Measurements from ENCODE around the gene GLI1.

GLI1 gene

DNA sequence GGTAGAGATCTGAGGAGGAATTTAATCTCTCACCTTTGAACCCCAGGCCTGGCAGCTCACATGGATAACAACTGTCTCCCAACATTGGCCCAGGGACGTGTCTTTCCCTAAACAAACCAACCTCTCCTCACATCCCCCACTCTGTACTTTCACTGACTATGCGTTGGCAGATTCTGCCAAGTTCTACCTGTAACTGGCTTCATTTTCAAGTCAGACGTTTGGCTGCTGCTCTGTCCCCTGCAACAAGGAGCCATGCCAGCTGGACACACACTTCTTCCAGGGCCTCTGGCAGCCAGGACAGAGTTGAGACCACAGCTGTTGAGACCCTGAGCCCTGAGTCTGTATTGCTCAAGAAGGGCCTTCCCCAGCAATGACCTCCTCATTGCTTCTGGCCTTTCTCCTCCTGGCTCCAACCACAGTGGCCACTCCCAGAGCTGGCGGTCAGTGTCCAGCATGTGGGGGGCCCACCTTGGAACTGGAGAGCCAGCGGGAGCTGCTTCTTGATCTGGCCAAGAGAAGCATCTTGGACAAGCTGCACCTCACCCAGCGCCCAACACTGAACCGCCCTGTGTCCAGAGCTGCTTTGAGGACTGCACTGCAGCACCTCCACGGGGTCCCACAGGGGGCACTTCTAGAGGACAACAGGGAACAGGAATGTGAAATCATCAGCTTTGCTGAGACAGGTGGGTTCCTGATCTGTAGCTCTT is 24.9 kb upstream of the GLI1 start, which contains the start of gene INHBC:
Gene INHBC (plus strand): TSS at position 268 of the 707 bp plus-strand sequence. CDS start 103 bp downstream, at position 371.
- no peak for TF ChIP-seq GATA2 (IDR thresholded peaks at IDR 0.05; ENCODE audit: low read depth, low read length)
- no peak for TF ChIP-seq GATA3 (IDR thresholded peaks at IDR 0.05; ENCODE audit: low read depth, low read length)

DNA sequence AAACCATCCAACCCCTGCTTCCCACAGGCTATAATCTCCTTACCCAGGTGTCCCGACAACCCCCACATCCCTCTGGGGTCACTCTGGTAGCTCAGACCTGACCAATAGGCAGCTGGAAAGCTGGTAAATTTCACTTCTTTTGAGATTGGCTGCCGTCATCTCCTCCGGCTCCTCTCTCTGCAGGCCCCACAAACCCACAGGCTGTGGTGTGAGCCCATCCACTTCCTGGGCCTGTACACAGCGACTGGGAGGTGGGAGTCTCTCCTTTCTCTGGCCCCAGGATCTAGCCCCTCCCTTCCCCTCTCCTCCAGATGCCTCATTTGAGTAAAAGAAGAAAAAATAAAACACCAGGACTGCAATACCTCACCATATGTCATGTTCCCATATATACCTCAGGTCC is 24.3 kb upstream of the GLI1 start:
- TF ChIP-seq GATA2 (IDR thresholded peaks at IDR 0.05; ENCODE audit: low read depth, low read length) (no peak), GATA3 (IDR thresholded peaks at IDR 0.05; ENCODE audit: low read depth, low read length) (no peak)

DNA sequence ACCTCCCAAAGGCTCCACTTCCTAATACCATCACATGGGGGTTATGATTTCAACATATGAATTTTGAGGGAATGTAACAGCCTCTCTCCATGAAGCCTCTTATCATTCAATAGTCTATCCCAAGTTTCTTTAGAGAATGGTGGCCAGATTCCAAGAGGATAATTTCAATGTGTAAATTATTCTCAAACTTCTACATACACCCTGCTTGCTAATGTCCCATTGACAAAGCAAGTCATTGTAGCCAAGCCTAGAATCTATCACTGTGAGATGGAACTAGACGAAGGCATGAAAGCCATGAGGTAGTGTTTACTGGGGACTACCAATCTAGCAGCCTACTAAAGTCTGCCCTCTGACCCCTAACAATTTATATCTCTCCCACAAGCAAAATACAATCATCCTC is 21.2 kb upstream of the GLI1 start:
- TF ChIP-seq GATA2 (IDR thresholded peaks at IDR 0.05; ENCODE audit: low read depth, low read length) (no peak), GATA3 (IDR thresholded peaks at IDR 0.05; ENCODE audit: low read depth, low read length) (no peak)

DNA sequence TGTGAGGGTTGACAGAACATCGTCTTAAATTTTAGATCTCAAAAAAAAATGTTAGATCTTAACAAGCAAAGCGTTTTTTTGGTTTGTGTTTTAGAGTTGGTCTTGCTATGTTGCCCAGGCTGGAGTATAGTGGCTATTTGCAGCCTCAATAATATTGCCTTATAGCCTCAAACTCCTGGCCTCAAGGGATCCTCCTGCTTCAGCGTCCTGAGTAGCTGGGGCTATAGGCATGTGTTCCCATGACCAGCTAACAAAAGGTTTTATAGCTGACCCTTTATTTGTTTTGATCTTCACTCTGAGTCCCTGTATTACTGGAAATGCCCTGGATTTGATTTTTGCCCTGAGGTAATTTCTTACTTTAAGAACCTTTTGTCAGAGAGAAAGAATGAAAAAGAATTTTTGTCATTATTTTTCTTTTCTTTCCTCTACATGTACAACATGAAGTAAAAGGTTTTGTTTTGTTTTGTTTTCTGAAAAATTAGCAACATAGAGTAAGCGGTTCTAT is 19.8 kb upstream of the GLI1 start:
- TF ChIP-seq GATA2 (IDR thresholded peaks at IDR 0.05; ENCODE audit: low read depth, low read length) (no peak), GATA3 (IDR thresholded peaks at IDR 0.05; ENCODE audit: low read depth, low read length) (no peak)

DNA sequence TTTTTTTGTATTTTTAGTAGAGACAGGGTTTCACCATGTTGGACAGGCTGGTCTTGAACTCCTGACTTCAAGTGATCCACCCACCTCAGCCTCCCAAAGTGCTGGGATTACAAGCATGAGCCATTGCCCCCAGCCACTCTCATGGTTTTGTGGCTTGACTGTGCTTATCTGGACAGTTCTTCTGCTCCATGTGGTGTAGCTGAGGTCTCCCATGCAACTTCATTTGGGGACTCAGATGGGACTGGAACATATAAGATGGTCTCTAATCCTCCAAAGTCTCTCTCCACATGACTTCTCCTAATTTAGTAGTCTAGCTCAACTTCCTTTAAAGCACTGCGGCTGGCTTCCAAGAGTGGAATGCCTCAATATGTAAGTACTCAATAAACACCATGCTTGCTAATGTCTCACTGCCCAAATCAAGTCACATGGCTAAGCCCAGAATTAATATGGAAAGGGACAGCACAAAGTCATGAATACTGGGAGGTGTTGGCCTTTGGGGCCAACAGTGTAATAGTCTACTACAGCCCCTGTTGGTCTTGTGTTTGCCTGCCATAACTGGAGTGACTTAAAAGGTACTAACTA is 17.6 kb upstream of the GLI1 start:
- TF ChIP-seq GATA2 (IDR thresholded peaks at IDR 0.05; ENCODE audit: low read depth, low read length): no peak
- no peak for TF ChIP-seq GATA3 (IDR thresholded peaks at IDR 0.05; ENCODE audit: low read depth, low read length)

DNA sequence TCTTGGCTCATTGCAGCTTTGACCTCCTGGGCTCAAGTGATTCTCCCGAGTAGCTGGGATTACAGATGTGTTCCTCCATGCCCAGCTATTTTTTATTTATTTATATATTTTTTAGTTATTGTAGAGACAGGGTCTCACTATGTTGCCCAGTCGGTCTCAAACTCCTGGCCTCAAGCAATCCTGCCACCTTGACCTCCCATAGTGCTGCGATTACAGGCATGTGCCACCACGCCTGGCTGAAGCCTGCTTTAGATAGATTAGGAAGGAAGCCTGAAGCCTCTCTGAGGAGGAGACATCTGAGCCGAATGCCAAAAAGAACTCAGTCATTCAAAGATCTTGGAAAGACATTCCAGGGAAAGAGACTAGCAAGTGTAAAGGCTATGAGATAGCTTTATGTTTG is 14.8 kb upstream of the GLI1 start:
- TF ChIP-seq GATA2 (IDR thresholded peaks at IDR 0.05; ENCODE audit: low read depth, low read length) (no peak), GATA3 (IDR thresholded peaks at IDR 0.05; ENCODE audit: low read depth, low read length) (no peak)

DNA sequence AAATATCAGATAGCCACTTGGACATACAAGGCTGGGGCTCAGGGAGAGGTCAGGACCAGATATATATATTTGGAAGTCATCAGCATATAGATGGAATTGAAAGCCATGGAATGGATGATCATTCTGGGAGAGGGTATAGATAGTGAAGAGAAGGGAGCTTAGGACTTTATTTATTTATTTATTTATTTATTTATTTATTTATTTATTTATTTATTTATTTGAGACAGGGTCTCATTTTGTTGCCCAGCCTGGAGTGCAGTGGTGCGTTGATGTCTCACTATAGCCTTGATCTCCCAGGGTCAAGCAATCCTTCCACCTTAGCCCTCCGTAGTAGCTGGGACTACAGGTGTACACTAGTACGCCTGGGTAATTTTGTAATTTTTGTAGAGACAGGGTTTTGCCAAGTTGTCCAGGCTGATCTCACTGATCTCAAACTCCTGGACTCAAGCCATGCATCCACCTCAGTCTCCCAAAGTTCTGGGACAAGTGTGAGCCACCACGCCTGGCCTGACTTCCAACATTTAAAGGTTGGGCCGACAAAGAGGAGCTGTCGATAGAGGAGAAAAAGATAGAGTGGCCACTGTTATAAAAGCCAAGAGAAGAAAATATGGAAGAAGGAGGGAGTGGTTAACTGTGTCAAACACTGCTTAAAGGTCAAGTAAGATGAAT is 13.2 kb upstream of the GLI1 start:
- TF ChIP-seq GATA3 (IDR thresholded peaks at IDR 0.05; ENCODE audit: low read depth, low read length): no peak
- no peak for TF ChIP-seq GATA2 (IDR thresholded peaks at IDR 0.05; ENCODE audit: low read depth, low read length)

DNA sequence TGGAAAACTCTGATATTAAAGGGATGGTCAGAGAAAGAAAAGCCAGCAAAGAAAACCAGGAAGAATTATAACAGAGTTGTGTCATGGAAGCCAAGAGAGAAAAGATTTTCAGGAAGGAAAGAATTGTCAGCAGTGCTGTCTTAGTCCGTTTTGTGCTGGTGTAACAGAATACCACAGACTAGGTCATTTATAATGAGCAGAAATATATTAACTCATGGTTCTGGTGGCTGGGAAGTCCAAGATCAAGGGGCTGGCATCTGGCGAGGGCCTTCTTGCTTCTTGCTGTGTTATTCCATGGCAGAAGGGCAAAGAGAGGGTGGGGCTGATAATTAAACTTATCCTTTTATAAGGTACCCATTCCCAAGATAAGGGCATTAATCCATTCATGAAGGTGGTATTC is 10.9 kb upstream of the GLI1 start:
- TF ChIP-seq GATA3 (IDR thresholded peaks at IDR 0.05; ENCODE audit: low read depth, low read length): no peak
- TF ChIP-seq GATA2 (IDR thresholded peaks at IDR 0.05; ENCODE audit: low read depth, low read length): no peak

DNA sequence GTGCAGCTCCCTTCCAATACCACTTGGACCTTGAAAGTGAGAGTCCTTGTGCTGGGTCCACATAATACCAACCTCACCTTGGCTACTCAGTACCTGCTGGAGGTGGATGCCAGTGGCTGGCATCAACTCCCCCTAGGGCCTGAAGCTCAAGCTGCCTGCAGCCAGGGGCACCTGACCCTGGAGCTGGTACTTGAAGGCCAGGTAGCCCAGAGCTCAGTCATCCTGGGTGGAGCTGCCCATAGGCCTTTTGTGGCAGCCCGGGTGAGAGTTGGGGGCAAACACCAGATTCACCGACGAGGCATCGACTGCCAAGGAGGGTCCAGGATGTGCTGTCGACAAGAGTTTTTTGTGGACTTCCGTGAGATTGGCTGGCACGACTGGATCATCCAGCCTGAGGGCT is 10.2 kb upstream of the GLI1 start:
- no peak for TF ChIP-seq GATA3 (IDR thresholded peaks at IDR 0.05; ENCODE audit: low read depth, low read length)
- no peak for TF ChIP-seq GATA2 (IDR thresholded peaks at IDR 0.05; ENCODE audit: low read depth, low read length)

DNA sequence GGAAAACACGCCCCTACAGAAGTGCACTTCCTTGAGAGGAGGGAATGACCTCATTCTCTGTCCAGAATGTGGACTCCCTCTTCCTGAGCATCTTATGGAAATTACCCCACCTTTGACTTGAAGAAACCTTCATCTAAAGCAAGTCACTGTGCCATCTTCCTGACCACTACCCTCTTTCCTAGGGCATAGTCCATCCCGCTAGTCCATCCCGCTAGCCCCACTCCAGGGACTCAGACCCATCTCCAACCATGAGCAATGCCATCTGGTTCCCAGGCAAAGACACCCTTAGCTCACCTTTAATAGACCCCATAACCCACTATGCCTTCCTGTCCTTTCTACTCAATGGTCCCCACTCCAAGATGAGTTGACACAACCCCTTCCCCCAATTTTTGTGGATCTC is 9.5 kb upstream of the GLI1 start:
- no peak for TF ChIP-seq GATA2 (IDR thresholded peaks at IDR 0.05; ENCODE audit: low read depth, low read length)
- TF ChIP-seq GATA3 (IDR thresholded peaks at IDR 0.05; ENCODE audit: low read depth, low read length): no peak

DNA sequence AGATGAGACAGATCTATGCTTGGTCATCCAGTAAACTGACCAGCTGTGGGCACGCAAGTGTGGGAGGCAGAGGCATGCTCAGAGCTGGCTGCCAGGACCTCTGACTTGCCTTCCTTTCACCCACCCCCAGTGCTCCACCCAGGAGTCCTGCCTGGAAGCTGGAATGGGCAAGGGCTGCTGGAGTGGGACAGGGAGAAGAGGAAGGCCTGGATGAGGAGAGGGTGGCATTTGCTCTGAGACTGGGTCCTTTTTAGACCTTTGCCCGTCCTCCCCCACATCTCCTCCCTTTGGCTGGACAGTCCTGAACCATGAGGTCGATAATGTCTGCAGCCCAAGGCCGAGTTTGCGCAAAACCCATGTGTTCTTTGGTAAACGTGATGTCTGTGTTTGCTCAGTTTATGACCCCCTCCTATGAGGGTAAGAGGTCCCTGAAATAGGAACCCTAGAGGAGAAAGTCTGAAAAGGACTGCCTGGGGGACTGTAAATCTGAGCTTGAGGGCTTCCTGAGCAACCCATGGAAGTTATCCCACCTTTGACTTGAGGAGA is 8.3 kb upstream of the GLI1 start:
- no peak for TF ChIP-seq GATA3 (IDR thresholded peaks at IDR 0.05; ENCODE audit: low read depth, low read length)
- no peak for TF ChIP-seq GATA2 (IDR thresholded peaks at IDR 0.05; ENCODE audit: low read depth, low read length)

DNA sequence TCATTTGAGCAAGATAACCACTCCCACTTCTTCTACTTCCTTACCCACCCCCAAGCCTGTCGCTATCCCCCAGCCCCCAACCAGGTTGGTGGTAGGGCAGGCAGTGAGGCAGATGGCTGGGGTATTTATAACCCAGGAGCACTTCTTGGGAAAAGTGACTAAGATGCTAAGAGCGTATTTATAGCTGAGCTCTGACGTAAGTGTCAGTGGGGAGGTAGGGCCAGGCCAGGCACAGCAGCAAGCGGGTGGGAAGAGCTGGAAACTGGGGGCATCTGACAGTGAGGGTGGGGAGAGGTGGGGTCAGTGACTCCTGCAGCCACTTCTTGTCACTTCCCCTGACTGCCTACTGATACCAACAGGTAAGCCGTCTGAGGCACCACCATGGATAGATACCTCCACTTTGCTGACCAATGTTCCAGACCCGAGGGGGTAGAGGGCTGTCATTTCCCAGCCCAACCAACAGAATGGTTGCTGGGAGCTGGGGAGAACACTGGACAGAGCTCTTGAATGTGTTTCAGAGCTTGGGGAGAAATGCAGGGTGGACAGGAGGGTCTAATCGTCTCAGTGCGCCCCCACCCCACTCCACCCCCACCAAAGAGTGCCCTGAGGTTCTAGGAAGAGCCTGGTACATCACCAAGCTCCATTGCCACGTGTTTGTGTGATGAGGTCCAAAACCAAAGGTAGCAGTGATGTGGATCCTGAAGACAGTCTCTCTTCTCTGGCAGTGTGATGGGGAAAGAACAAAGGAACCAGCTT is 7.2 kb upstream of the GLI1 start:
- TF ChIP-seq GATA2 (IDR thresholded peaks at IDR 0.05; ENCODE audit: low read depth, low read length) (no peak), GATA3 (IDR thresholded peaks at IDR 0.05; ENCODE audit: low read depth, low read length) (no peak)

DNA sequence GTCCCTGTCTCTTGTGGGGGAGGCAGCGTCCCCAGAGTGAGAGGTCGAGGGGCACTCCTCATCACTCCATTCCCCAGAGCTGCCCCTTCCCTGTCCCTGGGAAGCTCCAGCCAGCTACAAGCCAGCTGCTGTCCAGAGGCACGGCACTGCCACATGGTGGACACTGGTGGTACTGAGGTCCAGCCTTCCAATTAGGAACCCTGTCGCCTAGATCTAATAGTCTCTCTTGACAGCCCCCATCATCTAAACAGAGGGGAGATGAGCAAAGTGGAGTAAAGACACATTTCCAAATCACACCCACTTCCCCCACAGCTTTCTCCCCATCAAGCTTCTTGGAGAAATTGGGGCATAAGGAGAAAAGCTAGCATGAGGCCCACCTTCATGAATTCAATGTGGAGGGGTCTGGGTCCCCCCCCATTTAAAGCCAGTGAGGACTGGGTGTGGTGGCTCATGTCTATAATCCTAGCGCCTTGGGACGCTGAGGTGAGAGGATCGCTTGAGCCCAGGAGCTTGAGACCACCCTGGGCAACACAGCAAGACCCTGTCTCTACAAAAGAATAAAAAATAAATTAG is 6.6 kb upstream of the GLI1 start:
- TF ChIP-seq GATA3 (IDR thresholded peaks at IDR 0.05; ENCODE audit: low read depth, low read length): no peak
- no peak for TF ChIP-seq GATA2 (IDR thresholded peaks at IDR 0.05; ENCODE audit: low read depth, low read length)

DNA sequence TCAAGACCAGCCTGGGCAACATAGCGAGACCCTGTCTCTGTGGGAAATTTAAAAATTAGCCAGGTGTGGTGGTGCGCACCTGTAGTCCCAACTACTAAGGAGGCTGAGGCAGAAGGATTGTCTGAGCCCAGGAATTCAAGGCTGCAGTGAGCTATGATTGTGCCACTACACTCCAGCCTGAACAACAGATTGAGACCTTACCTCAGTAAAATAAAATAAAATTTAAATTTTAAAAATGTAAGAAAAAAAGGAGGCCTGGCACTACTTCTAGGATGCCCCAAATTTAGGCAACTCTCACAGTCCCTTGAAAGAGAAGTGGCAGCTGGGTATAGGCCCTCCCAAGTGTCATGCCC is 5.4 kb upstream of the GLI1 start:
- TF ChIP-seq GATA3 (IDR thresholded peaks at IDR 0.05; ENCODE audit: low read depth, low read length): no peak
- TF ChIP-seq GATA2 (IDR thresholded peaks at IDR 0.05; ENCODE audit: low read depth, low read length): no peak
